8988T (cell line): ENCODE data around the gene ACE.
A peak's percentile ranks its signal among the peaks of the same experiment; 100 is the strongest.
"Not testable (repeated sequence)": the region's sequence is repeated elsewhere in the genome, so short reads cannot be mapped to it uniquely, and the experiment has no call there.

ENCODE experiments used
- DNase-seq: peaks from one replicate; pipeline ENCODE4 v3.0.0; 2011

The ACE gene

GRCh38 chr17:63445065-63445464 is 31.8 kb upstream of the ACE start:
- no peak for DNase-seq

- no peak for DNase-seq
Observed at GRCh38 chr17:63445571-63445953, 31.3 kb upstream of the ACE start.

- peak; percentile 91 for DNase-seq
Observed at GRCh38 chr17:63445954-63446752, 30.7 kb upstream of the ACE start, which contains the start of gene CYB561. Gene CYB561 (minus strand): TSS chr17:63446306. CDS start chr17:63437547, 8,759 bp downstream.

GRCh38 chr17:63446753-63447470 is 29.9 kb upstream of the ACE start:
- DNase-seq = no peak

- DNase-seq = no peak
Observed at GRCh38 chr17:63447471-63448009, 29.3 kb upstream of the ACE start.

GRCh38 chr17:63448655-63449054 is 28.2 kb upstream of the ACE start:
- DNase-seq = no peak

- DNase-seq = no peak
Observed at GRCh38 chr17:63450551-63450950, 26.3 kb upstream of the ACE start.

GRCh38 chr17:63451150-63451549 is 25.7 kb upstream of the ACE start:
- DNase-seq = no peak

GRCh38 chr17:63452046-63452961 is 24.6 kb upstream of the ACE start:
- DNase-seq = no peak

GRCh38 chr17:63452962-63453551 is 23.8 kb upstream of the ACE start:
- no peak for DNase-seq

- not testable (repeated sequence) for DNase-seq
Observed at GRCh38 chr17:63454357-63454756, 22.5 kb upstream of the ACE start.

- no peak for DNase-seq
Observed at GRCh38 chr17:63454915-63455314, 21.9 kb upstream of the ACE start.

GRCh38 chr17:63455417-63455816 is 21.4 kb upstream of the ACE start:
- no peak for DNase-seq

GRCh38 chr17:63458478-63458877 is 18.4 kb upstream of the ACE start:
- DNase-seq = no peak

GRCh38 chr17:63460018-63460417 is 16.8 kb upstream of the ACE start:
- no peak for DNase-seq

- no peak for DNase-seq
Observed at GRCh38 chr17:63463771-63464170, 13.1 kb upstream of the ACE start.

- DNase-seq = no peak
Observed at GRCh38 chr17:63464691-63465236, 12.1 kb upstream of the ACE start.

GRCh38 chr17:63468099-63468498 is 8.8 kb upstream of the ACE start:
- DNase-seq = not testable (repeated sequence)

- peak; percentile 5 for DNase-seq
Observed at GRCh38 chr17:63474174-63474573, 2.7 kb upstream of the ACE start.

GRCh38 chr17:63474586-63475460 is 2.0 kb upstream of the ACE start:
- DNase-seq = peak; percentile 15
